Ascending aorta (tissue), 2 donors: ENCODE data around the gene GNLY. TPM values are rescaled to one million over a fixed set of nuclear protein-coding genes. Genes with fewer than 3 reads are reported as not detected.

Experiments
- DNase-seq, 2 donors: peaks; one replicate each; pipeline ENCODE4 v3.0.0-alpha.2; 2019; ENCODE audit warnings: low spot score in 2 of 2
- H3K27ac ChIP-seq, 2 donors: fragments of 200-600 bp; sonication (generic); one replicate each; pipeline ENCODE4 v1.5.1; 2016 to 2017; ENCODE audit warnings: mild to moderate bottlenecking in 1 of 2
- H3K27me3 ChIP-seq: fragments of 200-600 bp; sonication (generic); one replicate; pipeline ENCODE4 v1.5.1; 2017
- H3K36me3 ChIP-seq, 2 donors: fragments of 200-600 bp; sonication (generic); one replicate each; pipeline ENCODE4 v1.5.1; 2016
- H3K4me1 ChIP-seq, 2 donors: fragments of 200-600 bp; sonication (generic); one replicate each; pipeline ENCODE4 v1.5.1; 2016 to 2017; ENCODE audit warnings: mild to moderate bottlenecking in 1 of 2
- H3K4me3 ChIP-seq, 2 donors: fragments of 200-600 bp; sonication (generic); one replicate each; pipeline ENCODE4 v1.5.1; 2016 to 2017; ENCODE audit warnings: mild to moderate bottlenecking in 1 of 2
- H3K9me3 ChIP-seq, 2 donors: fragments of 200-600 bp; sonication (generic); one replicate each; pipeline ENCODE4 v1.5.1; 2016
- intact Hi-C: fragments of 100-400 bp; cut with DNase I; formaldehyde crosslinking; loops from one replicate; pipeline ENCODE4 v1.15.1; 2023
- total RNA-seq: library from RNA; depleted of rRNA; stranded (reverse); fragments of >200 nt; gene quantifications from one replicate; pipeline ENCODE4 v1.1.0, GENCODE V29; 2016
- TF ChIP-seq, protein P1 (sequence below), 3 experiments: fragments of 200-600 bp in 2 of 3; fragments of 450-650 bp in 1 of 3; sonication (generic) in 2 of 3; IDR thresholded peaks; one replicate each; pipeline ENCODE4 v1.5.1; 2016 to 2019; ENCODE audit warnings: antibody characterized with exemption in 3 of 3, mild to moderate bottlenecking in 1 of 3, moderate library complexity in 1 of 3

The GNLY gene
- total RNA-seq, 1 donor from 2014 or later = not detected

DNA sequence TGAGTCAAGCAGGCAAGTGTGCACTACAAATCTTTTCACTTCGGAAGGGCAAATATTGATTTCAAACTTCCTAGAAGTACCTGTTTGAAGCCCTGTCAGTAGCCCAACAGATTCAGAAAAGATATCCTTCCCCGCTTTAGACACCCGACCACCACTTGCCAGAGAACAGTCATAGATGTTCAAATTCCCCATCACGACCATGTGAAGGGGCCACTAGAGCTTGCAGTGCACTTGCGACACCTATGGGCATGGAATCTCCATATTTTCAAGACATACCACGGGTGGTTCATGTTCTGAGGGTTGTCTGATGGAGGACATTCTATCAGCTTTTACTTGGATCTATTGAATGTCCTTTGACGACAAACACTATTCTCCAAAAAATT is 23.8 kb downstream of the GNLY start:
- TF ChIP-seq, protein P1, sequence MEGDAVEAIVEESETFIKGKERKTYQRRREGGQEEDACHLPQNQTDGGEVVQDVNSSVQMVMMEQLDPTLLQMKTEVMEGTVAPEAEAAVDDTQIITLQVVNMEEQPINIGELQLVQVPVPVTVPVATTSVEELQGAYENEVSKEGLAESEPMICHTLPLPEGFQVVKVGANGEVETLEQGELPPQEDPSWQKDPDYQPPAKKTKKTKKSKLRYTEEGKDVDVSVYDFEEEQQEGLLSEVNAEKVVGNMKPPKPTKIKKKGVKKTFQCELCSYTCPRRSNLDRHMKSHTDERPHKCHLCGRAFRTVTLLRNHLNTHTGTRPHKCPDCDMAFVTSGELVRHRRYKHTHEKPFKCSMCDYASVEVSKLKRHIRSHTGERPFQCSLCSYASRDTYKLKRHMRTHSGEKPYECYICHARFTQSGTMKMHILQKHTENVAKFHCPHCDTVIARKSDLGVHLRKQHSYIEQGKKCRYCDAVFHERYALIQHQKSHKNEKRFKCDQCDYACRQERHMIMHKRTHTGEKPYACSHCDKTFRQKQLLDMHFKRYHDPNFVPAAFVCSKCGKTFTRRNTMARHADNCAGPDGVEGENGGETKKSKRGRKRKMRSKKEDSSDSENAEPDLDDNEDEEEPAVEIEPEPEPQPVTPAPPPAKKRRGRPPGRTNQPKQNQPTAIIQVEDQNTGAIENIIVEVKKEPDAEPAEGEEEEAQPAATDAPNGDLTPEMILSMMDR (IDR thresholded peaks at IDR 0.05) = no peak

DNA sequence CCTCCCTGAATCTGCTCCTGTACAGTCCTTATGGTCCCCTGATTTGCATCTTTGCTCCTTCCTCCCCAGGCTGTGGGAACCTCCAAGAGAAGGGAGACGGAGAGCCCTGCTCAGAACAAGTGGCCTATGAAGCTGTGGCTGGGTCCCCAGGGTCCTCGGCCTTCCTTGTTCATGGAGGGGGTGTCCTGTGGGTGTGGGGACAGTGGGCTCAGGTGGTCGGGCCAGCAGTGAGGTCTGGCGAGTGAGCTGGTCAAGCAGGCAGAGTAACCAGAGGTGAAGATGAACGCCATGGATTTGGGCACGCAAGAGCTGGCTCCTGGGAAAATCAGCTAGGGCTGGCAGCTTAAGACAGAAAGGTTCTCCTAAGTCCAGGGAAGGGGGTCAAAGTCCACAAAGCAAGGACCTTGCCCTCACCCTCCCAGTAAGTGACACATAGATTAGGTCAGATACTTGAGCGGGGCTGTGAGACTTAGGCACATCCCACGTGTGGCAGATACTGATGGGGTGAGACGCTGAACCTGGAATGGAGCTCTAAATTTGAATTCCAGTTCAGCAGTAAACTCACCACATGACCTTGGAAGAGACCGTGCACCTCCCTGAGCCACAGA is 24.8 kb downstream of the GNLY start:
- Histone ChIP-seq H3K36me3 (no peaks in the 10 kb centered on the region), H3K27ac (no peak overlapping the region), H3K27me3 (no peaks in the 10 kb centered on the region), H3K4me1 (no peaks in the 10 kb centered on the region), H3K9me3 (no peaks in the 10 kb centered on the region), H3K4me3 (no peak overlapping the region)
- no peak for DNase-seq
- TF ChIP-seq, protein P1 (IDR thresholded peaks at IDR 0.05) = no peak
- intact Hi-C loops = no loop called here

More for the DNA sequence above, 23.8 kb downstream of the GNLY start:
- Histone ChIP-seq H3K27me3 (no peaks in the 10 kb centered on the region), H3K36me3 (no peaks in the 10 kb centered on the region), H3K4me1 (peaks cover 0 to 5% of the 10 kb centered on the region in 2 donors), H3K4me3 (no peak overlapping the region), H3K27ac (no peak overlapping the region), H3K9me3 (no peaks in the 10 kb centered on the region)
- intact Hi-C loops = no loop called here
- no peak for DNase-seq

DNA sequence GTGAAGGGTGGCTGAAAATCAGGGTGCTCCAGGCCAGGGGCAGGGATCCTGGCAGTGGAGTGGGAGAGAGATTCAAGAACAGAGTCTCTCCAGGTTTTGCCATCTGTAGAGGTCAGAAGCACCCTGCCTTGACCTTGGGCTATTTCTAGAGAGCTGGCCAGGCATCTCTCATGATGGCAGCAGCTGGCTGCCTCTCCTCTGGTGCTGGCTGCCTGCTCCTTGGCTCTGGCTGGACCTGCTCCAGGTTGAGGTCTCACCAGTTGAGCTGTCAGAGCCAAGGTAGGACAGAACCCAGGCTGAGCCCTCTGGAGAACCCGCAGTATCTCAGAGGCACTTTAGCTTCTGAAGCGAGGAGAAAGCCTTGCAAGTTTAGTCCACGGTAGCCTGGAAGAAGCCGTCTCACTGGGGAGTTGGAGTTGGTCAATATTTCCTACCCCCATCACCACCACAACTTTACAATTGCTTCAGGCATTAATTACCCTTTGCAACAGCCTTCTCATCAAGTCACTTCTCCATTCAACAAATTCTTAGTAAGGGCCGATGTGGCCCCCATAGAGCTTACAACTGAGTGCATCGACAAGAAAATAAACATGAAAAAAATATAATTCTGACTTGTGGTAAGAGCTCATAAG is 25.6 kb downstream of the GNLY start:
- H3K4me3 ChIP-seq = no peak overlapping the region
- H3K27ac ChIP-seq = no peak overlapping the region
- intact Hi-C loops = no loop called here
- TF ChIP-seq, protein P1 (IDR thresholded peaks at IDR 0.05) = no peak
- no peaks in the 10 kb centered on the region for H3K4me1 ChIP-seq
- no peaks in the 10 kb centered on the region for H3K36me3 ChIP-seq
- no peaks in the 10 kb centered on the region for H3K9me3 ChIP-seq
- DNase-seq = no peak
- no peaks in the 10 kb centered on the region for H3K27me3 ChIP-seq

DNA sequence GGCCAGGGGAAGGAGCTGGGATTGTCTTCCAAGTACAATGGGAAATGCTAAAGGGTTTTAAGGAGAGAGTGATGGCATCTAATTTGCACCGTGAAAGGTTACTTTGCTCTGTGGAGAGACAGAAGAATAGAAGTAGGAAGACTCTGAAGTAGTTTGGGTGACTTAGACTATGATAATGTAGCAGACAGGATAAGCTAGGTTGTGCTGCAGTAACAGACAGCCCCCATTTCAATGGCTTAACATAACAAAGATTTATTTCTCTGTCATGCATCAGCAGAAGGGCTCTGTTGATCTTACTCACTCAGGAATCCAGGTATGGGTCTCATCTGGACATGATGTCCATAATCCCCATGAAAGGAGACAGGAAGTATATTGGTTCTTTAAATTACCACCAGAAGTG is 26.4 kb downstream of the GNLY start:
- TF ChIP-seq, protein P1 (IDR thresholded peaks at IDR 0.05) = no peak
- intact Hi-C loops = no loop called here

DNA sequence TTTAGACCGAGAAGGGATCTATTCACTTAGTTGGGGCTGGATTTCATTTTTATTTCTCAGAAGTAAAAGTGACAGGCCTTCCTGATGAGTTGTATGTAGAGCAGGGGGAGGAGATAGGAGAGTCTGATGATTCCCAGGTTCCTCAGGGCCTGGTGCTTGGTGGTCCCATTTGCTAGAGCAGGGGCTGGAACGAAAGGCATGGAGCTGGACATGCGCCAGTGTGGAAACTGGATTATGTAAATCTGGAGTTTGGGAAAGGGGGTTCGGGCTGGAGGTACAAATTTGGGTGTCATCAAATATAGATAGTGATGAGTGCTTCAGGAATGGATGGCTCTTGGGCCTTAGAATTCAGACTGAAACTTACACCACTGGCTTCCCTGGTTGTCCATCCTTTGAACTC is 27.5 kb downstream of the GNLY start:
- intact Hi-C loops = no loop called here
- no peaks in the 10 kb centered on the region for H3K4me1 ChIP-seq
- no peak overlapping the region for H3K27ac ChIP-seq
- H3K27me3 ChIP-seq = no peaks in the 10 kb centered on the region
- H3K4me3 ChIP-seq = no peak overlapping the region
- TF ChIP-seq, protein P1 (IDR thresholded peaks at IDR 0.05) = no peak
- no peak for DNase-seq
- no peaks in the 10 kb centered on the region for H3K9me3 ChIP-seq
- H3K36me3 ChIP-seq = no peaks in the 10 kb centered on the region

More for the DNA sequence above, 26.4 kb downstream of the GNLY start:
- no peaks in the 10 kb centered on the region for H3K36me3 ChIP-seq
- DNase-seq = no peak
- no peak overlapping the region for H3K4me3 ChIP-seq
- H3K4me1 ChIP-seq = no peaks in the 10 kb centered on the region
- no peaks in the 10 kb centered on the region for H3K9me3 ChIP-seq
- H3K27me3 ChIP-seq = no peaks in the 10 kb centered on the region
- H3K27ac ChIP-seq = no peak overlapping the region
